ENCODE data around the gene AOC2.
"Not testable (repeated sequence)": the region's sequence is repeated elsewhere in the genome, so short reads cannot be mapped to it uniquely, and the experiment has no call there.

AOC2 gene

GRCh38 chr17:42855048-42855596 lies 10.7 kb downstream of the AOC2 start:
- no peak for DNase-seq

DNA sequence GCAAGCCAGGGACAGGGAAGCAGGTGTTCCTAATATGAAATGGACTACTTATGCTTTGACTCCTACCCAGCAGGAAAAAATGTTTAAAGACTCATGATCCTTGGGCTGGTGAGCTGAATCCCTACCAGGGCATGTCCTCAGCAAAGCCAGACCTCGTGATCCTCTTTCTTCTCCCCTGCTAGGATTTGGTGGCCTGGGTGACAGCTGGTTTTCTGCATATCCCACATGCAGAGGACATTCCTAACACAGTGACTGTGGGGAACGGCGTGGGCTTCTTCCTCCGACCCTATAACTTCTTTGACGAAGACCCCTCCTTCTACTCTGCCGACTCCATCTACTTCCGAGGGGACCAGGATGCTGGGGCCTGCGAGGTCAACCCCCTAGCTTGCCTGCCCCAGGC lies 11.7 kb downstream of the AOC2 start:
- not testable (repeated sequence) for DNase-seq

- DNase-seq = not testable (repeated sequence)
Measured at GRCh38 chr17:42856516-42856915, 12.1 kb downstream of the AOC2 start.

- DNase-seq = no peak
Measured at GRCh38 chr17:42857389-42857788, 13.0 kb downstream of the AOC2 start.

- DNase-seq = no peak
Measured at GRCh38 chr17:42865638-42866094, 21.3 kb downstream of the AOC2 start.

GRCh38 chr17:42866216-42866615 lies 21.8 kb downstream of the AOC2 start:
- DNase-seq = no peak

- DNase-seq = no peak
Measured at GRCh38 chr17:42866631-42867575, 22.5 kb downstream of the AOC2 start.

DNA sequence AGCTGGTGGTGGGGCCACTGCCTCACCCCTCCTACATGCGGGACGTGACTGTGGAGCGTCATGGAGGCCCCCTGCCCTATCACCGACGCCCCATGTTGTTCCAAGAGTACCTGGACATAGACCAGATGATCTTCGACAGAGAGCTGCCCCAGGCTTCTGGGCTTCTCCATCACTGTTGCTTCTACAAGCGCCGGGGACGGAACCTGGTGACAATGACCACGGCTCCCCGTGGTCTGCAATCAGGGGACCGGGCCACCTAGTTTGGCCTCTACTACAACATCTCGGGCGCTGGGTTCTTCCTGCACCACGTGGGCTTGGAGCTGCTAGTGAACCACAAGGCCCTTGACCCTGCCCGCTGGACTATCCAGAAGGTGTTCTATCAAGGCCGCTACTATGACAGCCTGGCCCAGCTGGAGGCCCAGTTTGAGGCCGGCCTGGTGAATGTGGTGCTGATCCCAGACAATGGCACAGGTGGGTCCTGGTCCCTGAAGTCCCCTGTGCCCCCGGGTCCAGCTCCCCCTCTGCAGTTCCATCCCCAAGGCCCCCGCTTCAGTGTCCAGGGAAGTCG lies 23.4 kb downstream of the AOC2 start:
- not testable (repeated sequence) for DNase-seq

DNA sequence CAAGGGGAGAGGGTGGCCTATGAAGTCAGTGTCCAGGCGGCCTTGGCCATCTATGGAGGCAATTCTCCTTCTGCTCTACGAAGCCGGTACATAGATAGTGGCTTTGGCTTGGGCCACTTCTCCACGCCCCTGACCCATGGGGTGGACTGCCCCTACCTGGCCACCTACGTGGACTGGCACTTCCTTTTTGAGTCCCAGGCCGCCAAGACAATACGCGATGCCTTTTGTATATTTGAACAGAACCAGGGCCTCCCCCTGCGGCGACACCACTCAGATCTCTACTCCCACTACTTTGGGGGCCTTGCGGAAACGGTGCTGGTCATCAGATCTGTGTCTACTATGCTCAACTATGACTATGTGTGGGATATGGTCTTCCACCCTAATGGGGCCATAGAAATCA lies 24.0 kb downstream of the AOC2 start:
- DNase-seq = no peak

DNA sequence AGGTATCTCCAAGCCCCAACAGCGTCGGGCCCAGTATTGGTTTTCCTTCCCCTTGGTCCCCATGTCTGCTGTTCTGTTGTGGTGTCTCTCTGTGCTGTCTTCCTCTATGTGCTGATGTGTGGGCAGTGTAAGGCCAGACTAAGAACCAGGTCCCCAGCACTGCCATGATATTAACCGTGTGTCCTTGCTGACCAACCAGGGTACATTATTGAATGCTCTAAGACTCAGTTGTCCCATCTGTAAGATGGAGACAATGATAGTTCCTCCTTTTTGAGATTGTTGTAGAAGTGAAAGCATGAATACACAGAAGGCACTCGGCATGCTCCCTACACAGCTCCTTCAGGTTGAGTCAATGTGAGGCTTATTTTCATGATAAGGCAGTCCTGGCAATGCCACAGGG lies 27.3 kb downstream of the AOC2 start:
- DNase-seq = no peak

GRCh38 chr17:42872251-42872965 lies 28.0 kb downstream of the AOC2 start:
- DNase-seq = no peak

GRCh38 chr17:42873315-42873714 lies 28.9 kb downstream of the AOC2 start:
- no peak for DNase-seq

GRCh38 chr17:42873932-42874695 lies 29.7 kb downstream of the AOC2 start:
- not testable (repeated sequence) for DNase-seq

- DNase-seq = no peak
Measured at GRCh38 chr17:42877037-42877436, 32.7 kb downstream of the AOC2 start.

- no peak for DNase-seq
Measured at GRCh38 chr17:42878123-42878880, 33.9 kb downstream of the AOC2 start.

- DNase-seq = no peak
Measured at GRCh38 chr17:42878924-42879595, 34.7 kb downstream of the AOC2 start.

GRCh38 chr17:42879596-42879985 lies 35.2 kb downstream of the AOC2 start:
- DNase-seq = no peak

GRCh38 chr17:42880776-42881310 lies 36.5 kb downstream of the AOC2 start:
- no peak for DNase-seq

DNA sequence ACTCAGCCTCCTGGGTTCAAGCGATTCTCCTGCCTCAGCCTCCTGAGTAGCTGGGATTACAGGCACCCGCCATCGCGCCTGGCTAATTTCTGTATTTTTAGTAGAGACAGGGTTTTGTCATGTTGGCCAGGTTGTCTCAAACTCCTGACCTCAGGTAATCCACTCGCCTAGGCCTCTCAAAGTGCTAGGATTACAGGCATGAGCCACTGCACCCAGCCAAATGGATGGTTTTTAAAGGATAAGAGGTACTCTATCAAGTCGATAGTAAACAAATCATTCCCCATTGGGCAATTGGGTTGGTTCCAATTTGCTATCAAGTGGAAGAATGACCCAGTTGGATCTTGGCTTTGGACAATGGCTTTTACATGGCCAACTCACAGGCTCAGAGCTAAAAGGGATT lies 37.3 kb downstream of the AOC2 start:
- not testable (repeated sequence) for DNase-seq

DNA sequence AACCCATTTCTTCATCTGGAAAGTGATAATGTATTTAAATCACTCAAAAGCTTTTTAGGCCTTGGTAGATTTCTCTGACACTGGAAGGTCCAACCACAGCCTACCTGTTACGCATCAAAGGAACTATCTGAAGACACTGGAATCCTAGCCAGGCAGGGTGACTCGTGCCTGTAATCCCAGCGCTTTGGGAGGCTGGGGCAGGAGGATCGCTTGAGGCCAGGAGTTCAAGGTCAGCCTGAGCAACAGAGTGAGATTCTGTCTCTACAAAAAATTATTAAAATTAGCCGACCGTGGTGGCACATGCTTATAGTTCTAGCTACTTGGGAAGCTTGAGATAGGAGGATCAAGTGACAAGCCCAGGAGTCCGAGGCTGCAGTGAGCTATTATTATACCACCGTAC lies 37.8 kb downstream of the AOC2 start:
- DNase-seq = no peak

Data from cortex of kidney (tissue), 1 donor.